HG03196 (cell line): ENCODE measurements around the gene ANKRD17.
"Not testable (repeated sequence)": the region's sequence is repeated elsewhere in the genome, so short reads cannot be mapped to it uniquely, and the experiment has no call there.

ENCODE experiments used
- ATAC-seq: cut with Tn5 transposase; IDR thresholded peaks from one replicate; pipeline ENCODE4 v1.9.1; 2021; ENCODE audit not compliant: unreplicated experiment

Gene ANKRD17, protein sequence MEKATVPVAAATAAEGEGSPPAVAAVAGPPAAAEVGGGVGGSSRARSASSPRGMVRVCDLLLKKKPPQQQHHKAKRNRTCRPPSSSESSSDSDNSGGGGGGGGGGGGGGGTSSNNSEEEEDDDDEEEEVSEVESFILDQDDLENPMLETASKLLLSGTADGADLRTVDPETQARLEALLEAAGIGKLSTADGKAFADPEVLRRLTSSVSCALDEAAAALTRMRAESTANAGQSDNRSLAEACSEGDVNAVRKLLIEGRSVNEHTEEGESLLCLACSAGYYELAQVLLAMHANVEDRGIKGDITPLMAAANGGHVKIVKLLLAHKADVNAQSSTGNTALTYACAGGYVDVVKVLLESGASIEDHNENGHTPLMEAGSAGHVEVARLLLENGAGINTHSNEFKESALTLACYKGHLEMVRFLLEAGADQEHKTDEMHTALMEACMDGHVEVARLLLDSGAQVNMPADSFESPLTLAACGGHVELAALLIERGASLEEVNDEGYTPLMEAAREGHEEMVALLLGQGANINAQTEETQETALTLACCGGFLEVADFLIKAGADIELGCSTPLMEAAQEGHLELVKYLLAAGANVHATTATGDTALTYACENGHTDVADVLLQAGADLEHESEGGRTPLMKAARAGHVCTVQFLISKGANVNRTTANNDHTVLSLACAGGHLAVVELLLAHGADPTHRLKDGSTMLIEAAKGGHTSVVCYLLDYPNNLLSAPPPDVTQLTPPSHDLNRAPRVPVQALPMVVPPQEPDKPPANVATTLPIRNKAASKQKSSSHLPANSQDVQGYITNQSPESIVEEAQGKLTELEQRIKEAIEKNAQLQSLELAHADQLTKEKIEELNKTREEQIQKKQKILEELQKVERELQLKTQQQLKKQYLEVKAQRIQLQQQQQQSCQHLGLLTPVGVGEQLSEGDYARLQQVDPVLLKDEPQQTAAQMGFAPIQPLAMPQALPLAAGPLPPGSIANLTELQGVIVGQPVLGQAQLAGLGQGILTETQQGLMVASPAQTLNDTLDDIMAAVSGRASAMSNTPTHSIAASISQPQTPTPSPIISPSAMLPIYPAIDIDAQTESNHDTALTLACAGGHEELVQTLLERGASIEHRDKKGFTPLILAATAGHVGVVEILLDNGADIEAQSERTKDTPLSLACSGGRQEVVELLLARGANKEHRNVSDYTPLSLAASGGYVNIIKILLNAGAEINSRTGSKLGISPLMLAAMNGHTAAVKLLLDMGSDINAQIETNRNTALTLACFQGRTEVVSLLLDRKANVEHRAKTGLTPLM (N-terminal part only)

DNA sequence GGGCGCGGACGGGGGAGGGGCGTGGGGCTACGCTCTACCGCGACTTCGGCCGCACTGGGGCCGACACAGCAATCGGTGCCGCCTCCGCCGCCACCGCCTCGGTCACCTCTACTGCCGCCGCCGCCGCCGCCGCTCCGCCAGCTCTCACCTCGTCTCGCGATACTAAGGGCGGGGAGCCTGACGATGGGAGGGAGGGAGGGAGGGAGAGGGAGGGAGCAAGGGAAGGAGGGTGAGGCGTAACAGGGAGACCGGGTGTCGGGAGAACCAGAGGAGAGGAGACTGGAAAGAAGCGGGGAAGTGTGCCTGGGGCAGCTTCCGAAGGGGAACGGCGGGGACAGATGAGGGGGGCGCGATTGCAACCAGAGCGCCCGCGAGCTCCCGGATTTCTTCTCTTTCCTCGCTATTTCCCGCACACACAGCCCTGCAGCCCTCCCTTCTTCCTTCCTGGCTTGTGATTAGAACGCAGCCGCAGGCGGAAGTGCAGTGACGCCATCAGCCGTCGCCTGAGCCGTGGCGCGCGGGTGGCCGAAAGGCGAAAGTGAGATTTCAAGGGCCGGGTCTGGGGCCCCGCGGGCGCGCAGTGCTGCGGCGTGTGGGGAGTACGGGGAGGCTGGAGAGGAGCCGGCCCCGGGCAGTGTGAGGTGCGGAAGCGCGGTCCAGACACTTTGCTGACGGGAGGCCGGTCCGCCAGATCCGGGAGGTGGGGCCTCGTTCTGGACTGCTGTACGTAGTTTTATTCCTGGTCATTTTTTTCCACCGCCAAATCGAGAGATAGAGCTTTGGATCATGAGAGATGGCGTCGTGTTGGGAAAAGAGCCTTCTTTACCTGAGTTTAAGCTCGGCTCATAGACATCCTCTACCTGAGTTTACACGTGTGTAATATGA lies at the start of gene ANKRD17:
TSS of gene ANKRD17 (minus strand) at position 113 of the 885 bp plus-strand sequence. CDS start 130 bp downstream, outside the sequence.
- peak; percentile 81 for ATAC-seq

DNA sequence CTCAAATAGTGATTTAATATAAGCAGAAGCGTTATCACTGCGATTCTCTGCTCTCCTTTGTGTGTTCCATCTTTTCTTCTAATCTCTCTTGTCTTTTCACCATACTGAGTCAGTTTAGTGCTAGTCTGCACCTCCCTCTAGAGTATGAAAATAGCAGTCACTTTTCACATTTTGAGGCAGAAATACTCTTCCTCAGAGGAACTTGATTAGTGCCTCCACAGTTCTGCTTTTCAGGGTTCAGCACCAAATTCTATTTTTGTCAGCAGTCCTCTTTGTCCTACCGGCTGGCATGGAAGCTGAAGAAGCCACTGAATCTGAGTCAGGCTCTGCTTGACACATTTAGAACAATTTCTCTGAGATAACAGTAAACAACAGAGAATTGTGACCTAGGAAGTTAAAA lies 49.7 kb upstream of the ANKRD17 start:
- no peak for ATAC-seq

DNA sequence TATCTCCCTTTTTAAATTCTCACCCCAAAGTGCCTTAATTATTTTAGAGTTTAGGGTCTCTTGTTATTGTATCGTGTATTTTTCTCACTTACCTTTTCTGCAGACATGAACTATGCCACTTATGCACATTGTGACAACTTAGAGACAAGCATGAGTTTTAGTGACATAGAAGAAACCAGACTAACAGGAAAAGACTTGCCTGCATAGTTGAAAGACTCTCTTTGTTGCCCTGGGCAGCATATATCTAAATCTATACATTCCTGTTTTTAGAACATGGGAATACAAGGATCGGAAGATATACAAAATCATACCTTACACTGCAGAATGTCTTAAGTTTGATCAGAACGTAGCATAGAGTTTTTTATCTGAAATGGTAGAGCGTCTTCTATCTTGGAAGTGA lies 45.1 kb upstream of the ANKRD17 start:
- no peak for ATAC-seq

DNA sequence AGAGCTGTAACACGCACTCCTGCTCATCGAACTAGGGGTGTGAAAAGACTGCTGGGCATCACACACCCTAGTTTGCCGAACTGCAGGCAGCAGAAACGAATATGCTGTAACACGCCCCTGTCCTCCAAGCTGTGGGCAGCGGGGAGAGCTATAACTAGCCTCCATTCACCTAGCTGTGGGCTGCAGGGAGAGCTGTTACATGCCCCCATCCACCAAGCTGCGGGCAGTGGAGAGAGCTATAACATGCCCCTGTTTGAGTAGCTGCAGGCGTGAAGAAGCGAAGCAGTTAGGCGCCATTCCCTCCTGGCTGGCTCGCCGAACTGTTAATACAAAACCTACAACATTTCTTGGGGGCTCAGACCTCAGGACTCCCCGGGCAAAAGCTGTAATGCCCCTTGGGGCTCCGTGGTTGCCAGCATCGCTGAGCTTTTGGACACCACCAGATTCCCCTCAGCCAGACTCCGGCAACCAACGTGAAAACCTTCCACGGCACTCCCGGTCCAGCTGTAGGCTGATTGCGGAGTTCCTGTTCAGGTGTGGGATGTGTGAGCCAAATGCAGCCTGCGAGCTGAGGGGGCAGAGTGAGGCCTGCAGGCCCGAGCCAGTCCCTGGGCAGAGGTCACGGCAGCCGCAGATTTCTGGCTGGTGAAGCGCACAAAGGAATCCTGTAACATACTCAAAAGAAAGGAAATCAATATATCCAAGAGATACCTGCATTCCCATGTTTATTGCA lies 41.1 kb upstream of the ANKRD17 start:
- no peak for ATAC-seq

DNA sequence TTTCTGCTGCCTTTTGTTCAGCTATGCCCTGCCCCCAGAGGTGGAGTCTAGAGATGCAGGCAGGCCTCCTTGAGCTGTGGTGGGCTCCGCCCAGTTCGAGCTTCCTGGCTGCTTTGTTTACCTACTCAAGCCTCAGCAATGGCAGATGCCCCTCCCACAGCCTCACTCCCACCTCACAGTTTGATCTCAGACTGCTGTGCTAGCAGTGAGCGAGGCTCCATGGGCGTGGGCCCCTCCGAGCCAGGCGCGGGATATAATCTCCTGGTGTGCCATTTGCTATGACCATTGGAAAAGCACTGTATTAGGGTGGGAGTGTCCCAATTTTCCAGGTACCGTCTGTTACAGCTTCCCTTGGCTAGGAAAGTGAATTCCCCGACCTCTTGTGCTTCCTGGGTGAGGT lies 34.1 kb upstream of the ANKRD17 start:
- ATAC-seq = not testable (repeated sequence)

DNA sequence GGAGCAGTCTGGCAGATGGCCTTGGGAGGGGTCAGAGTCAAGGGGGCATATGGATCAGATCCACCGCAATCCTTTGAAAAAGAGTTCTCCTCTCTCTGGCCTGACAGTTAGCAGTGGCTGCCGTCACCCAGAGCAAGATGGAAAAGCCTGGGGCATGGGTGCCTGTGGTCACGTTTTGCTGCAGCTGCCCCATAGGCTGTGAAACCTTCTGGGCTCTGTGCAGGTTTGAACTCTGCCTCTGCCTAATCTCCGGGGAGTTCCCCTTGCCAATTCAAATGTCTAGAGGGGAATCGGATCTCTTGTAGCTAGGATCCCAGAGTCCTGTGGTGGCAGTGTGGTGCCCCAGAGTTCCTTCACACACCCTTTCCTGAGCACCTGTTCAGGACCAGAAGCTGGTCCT lies 23.4 kb upstream of the ANKRD17 start:
- no peak for ATAC-seq

DNA sequence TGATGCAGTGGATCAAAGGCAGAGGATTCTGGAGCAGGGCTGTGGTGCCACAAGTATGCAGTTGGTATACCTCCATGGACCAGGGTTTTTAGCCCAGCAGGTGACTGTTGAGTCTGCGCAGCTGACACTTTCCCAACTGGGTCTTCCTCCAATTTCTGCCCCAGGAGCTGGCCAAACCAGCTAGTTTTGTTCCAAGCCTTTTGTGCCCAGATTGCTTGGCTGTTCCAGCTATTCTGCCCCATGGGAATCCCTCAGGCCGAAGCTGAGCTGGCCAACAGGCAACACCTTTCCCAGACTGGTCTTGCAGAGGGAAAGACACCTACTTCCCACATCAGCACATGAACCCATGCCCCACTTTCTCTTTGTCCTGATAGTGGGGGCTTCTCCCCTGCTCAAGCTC lies 22.8 kb upstream of the ANKRD17 start:
- no peak for ATAC-seq

DNA sequence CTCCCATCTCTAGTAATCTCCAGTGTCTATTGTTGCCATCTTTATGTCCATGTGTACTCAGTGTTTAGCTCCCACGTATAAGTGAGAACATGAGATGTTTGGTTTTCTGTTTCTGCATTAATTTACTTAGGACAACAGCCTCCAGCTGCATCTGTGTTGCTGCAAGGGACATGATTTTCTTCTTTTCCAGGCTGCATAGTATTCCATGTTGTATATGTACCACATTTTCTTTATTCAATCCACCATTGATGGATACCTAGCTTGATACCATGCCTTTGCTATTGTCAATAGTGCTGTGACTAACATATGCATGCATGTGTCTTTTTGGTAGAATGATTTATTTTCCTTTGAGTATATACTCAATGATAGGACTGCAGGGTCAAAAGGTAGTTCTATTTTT lies 18.6 kb upstream of the ANKRD17 start:
- ATAC-seq = no peak

DNA sequence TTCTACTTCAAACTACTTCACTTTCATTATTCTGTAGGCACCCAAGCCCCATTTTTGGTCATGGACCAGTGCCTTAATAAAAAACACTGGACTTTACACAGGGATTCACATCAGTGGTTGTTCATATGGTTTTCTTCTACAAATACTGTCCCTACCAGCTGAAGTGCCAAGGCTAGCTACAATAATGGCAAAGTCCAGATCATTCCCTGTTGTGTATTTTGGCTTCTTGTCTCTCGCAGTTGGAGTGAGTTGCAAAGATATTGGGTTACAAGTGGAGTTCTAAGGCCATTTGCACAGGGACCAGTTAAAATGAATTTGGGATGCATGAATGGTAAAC lies 16.7 kb upstream of the ANKRD17 start:
- ATAC-seq = no peak

DNA sequence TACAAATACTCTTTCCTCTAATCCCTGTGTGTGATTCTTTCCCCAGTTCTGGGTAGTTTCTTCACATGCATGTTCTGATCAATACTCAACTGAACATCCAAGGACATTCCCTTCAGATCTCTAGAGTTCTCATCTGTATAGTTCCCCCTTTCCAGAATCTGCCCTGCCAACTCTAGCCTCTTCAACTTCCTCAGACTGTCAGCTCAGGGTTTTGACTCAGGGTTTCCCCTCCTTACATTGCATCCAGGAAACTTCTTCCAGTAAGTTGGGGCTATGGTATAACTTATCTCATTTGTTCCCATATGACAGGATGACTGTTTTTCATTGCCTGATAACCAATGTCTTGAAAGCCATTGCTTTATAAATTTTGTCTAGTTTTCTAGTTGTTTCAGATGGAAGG lies 14.2 kb upstream of the ANKRD17 start:
- no peak for ATAC-seq

DNA sequence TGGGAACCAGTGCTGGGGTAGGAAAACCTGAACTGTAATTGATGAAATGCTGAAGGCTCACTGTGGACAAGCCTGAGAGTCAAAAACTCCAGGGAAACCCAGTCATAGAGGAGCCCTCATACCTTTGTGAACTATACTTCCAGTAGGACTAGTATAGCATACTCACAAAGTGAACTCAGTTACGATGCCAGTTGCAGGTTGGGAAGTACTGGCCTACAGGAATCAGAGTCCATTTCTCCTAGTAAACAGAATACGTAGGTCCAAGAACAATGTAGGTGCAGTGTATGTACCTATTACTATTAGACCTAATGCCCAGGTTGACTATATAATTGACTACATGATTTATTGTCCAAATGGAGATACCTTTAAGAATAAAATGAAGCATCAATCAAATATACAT lies 8.5 kb upstream of the ANKRD17 start:
- no peak for ATAC-seq

DNA sequence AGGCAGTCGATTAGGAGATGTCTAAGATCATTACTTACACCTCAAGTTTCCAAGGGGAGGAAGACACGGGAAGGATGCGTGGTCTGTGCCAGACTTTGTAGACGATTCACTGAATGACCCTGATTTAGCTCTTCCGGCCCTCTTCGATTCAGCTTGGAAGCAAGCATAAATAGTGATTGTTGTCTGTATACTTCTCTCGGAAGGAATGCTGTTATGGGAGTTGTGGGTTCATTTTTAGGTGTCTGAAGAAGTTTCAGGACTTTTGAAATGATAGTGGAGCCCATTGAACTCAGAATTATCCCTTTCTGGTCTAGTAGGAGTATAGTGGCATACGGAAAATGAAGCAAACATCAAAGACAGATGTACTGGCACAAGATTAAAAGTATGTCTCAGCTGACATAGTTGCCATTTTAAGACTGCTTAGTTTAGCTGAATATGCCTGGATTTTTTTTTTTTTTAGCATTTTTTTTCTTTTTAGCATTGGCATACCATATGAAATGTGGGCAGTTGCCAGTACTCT lies 1.0 kb upstream of the ANKRD17 start:
- peak; percentile 8 for ATAC-seq

DNA sequence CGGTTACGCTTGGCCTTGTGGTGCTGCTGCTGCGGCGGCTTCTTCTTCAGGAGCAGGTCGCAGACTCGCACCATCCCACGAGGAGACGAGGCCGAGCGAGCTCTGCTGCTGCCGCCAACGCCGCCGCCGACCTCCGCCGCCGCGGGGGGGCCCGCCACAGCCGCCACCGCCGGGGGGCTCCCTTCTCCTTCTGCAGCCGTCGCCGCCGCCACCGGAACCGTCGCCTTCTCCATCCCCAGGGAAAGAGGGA lies 237 bp downstream of the ANKRD17 start:
- peak; percentile 32 for ATAC-seq

DNA sequence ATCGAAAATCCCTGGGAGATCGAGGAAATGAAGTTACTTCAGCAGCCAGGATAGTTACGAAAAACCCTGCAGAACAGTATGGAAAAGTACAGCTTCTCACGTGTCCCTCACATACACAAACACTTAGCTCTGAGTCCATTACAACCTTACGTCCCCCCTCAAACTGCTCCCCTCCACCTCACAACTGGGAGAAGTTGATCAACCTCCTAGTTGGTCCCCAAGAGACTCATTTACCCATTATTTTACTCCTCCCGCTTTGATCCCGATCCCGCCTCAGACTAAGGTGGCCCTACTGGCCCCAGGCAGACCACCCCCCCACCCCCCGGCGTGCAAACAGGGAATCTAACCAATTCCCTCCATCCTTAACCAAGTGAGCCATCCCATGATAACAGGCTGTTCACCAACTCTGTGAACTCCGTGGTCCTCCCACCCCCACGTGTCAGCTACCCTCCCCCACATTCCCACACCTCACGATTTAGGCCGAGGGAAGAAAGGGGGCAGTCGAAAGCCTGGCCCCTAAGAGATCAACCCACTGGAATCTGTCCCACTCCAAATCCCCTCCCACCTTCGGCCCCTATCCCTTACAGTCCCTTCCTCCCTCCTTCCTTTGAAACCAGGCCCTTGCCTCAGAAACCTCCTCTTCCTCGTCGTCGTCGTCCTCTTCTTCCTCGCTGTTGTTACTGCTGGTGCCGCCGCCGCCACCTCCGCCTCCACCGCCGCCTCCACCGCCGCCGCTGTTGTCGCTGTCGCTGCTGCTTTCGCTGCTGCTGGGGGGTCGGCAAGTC lies 755 bp downstream of the ANKRD17 start:
- no peak for ATAC-seq

DNA sequence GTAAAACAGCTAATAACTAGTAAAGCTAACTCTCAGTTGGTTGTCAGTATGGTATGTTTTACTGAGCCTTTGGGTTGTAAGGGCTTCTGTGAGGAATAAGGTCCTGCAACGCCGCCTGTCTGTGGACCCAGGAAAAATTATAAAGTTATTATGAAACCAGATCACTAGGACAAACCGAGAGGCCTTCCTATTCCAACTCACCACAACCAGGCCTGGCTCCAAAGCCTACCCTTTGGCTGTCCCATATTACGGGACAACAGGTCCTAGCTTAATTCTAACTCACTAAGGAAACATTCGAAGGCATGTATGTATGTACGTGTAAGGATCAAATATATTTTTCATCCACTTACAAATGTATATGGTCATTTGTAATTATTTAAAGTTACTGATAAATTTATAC lies 1.4 kb downstream of the ANKRD17 start:
- ATAC-seq = peak; percentile 28

DNA sequence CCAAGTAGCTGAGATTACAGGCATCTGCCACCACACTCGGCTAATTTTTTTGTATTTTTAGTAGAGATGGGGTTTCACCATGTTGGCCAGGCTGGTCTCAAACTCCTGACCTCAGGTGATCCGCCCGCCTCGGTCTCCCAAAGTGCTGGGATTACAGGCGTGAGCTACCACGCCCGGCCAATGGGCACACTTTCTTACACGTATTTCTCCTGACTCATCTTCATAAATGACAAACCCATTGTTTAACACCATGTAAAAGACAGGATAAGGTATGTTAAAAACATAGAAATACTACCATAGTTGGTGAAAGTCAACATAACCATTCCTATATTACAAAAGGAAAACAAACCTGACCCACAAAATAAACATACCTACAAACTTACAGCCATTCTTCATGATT lies 2.8 kb downstream of the ANKRD17 start:
- ATAC-seq = not testable (repeated sequence)

DNA sequence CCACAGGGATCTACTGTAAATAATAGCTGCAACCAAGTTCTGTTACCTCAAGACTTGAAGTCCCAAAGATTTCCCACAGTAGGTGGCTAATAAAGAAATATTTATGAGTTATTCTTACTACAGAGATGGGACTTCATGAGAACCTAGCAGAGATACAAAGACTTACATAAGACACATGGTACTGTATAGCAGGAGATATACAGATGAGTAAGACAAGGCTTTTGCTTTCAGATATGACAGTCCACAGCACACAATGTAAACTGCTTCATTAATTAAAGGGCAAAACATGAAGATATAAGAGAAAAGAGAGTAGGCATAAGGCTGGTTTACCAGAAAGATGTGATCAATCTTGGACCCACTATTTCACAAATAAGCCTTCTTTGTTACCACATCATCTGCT lies 6.6 kb downstream of the ANKRD17 start:
- ATAC-seq = no peak

DNA sequence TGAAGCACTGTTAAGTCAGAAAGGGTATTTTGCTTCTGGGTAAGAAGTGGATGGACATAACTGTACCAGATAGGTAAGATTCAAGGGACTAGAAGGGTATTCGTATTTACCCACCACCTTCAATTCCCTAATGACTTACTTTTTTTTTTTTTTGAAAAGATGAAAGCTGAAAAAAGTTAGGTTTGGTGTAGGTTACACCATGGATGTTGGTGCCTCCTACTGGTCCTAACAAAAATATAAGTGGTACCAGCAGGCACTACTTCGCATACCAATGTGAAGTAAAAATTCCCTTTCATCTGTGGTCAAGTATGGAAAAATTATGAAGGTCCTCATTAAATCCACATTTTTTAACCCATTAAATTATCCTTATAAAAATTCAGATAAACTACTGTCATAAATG lies 7.2 kb downstream of the ANKRD17 start:
- no peak for ATAC-seq

DNA sequence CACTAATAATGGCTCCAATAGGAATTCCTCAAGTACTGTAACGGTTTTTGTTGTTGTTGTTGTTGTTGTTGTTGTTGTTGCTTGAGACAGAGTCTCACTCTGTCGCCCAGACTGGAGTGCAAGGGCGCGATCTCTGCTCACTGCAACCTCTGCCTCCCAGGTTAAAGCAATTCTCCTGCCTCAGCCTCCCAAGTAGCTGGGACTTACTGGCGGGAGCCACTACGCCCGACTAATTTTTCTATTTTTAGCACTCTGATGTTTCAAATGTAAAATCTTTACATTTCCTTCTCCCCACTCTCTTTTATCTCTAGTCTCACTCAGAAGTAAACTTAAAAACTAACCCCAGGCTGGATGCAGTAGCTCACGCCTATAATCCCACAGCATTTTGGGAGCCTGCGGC lies 8.0 kb downstream of the ANKRD17 start:
- ATAC-seq = no peak
